Suprapubic skin (tissue), 4 donors: ENCODE measurements around the gene KCNJ6. TPM values are rescaled to one million over a fixed set of nuclear protein-coding genes. Genes with fewer than 3 reads are reported as not detected.

Experiments
- DNase-seq, 2 donors: peaks; one replicate each; pipeline ENCODE4 v3.0.0-alpha.2; 2019; ENCODE audit warnings: low spot score in 2 of 2
- H3K27ac ChIP-seq: fragments of 200-600 bp; sonication (generic); one replicate; pipeline ENCODE4 v1.5.1; 2019
- H3K27me3 ChIP-seq: fragments of 200-600 bp; sonication (generic); one replicate; pipeline ENCODE4 v1.5.1; 2019
- H3K36me3 ChIP-seq: fragments of 200-600 bp; sonication (generic); one replicate; pipeline ENCODE4 v1.5.1; 2019
- H3K4me1 ChIP-seq: fragments of 200-600 bp; sonication (generic); one replicate; pipeline ENCODE4 v1.5.1; 2019
- H3K4me3 ChIP-seq: fragments of 200-600 bp; sonication (generic); one replicate; pipeline ENCODE4 v1.5.1; 2019; ENCODE audit warnings: mild to moderate bottlenecking
- H3K9me3 ChIP-seq: fragments of 200-600 bp; sonication (generic); one replicate; pipeline ENCODE4 v1.5.1; 2019
- CTCF ChIP-seq, 2 donors: fragments of 200-600 bp in 1 of 2; fragments of 450-650 bp in 1 of 2; sonication (generic) in 1 of 2; IDR thresholded peaks; one replicate each; pipeline ENCODE4 v1.5.1; 2016 to 2019; ENCODE audit warnings: antibody characterized with exemption in 2 of 2, mild to moderate bottlenecking in 1 of 2, moderate library complexity in 1 of 2
- EP300 ChIP-seq: sonication (generic); formaldehyde crosslinking; IDR thresholded peaks from one replicate; pipeline ENCODE4 v1.6.1; 2017; ENCODE audit warnings: antibody characterized with exemption
- POLR2A ChIP-seq, 2 donors: fragments of 450-650 bp; IDR thresholded peaks; one replicate each; pipeline ENCODE4 v1.6.1; 2017; ENCODE audit warnings: antibody characterized with exemption in 2 of 2, mild to moderate bottlenecking in 2 of 2, moderate library complexity in 2 of 2
- POLR2AphosphoS5 ChIP-seq, 3 donors: sonication (generic); formaldehyde crosslinking; IDR thresholded peaks; one replicate each; pipeline ENCODE4 v1.6.1; 2017; ENCODE audit warnings: antibody characterized with exemption in 3 of 3
- WGBS: methylation state at CpG from one replicate; pipeline ENCODE4 v1.1.5; 2018; 5-methylcytosine and 5-hydroxymethylcytosine counted together
- total RNA-seq, 4 donors: library from RNA; depleted of rRNA; stranded (reverse); fragments of >200 nt; gene quantifications; one replicate each; pipeline ENCODE4 v1.1.0, GENCODE V29; 2016

KCNJ6 gene
- total RNA-seq, 4 donors from 2014 or later = not detected

- H3K4me1 ChIP-seq = no peaks in the 10 kb centered on the region
- H3K4me3 ChIP-seq = no peak overlapping the region
- H3K27me3 ChIP-seq = peaks cover 5% of the 10 kb centered on the region
- TF ChIP-seq EP300 (no peak), CTCF (IDR thresholded peaks at IDR 0.05) (no peak), POLR2AphosphoS5 (IDR thresholded peaks at IDR 0.05) (no peak)
- WGBS = 65% methylated on average over 3 of the region's 3 CpGs
- H3K27ac ChIP-seq = no peak overlapping the region
- no peaks in the 10 kb centered on the region for H3K36me3 ChIP-seq
- no peak for DNase-seq
- H3K9me3 ChIP-seq = no peaks in the 10 kb centered on the region
These were observed 167.9 kb downstream of the KCNJ6 start for GRCh38 chr21:37748351-37748750.

DNA sequence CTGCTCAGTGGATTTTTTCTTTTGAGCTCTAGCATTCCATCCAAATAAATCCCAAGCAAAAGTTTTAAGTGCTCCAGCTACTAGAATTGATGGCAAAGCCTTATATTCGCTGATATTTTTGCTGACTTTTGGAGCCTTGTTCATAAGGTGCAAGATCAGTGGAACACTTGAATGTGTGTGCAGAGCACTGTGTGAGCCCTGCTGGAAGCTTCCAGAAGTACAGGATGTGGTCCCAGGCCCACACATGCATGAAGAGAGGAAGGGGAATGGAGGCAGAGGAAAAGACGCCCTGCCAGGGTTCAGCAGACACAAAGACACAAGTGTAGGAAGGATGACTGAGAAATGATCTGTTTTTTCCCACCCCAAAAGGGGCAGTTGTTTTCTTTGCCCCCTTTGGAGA, 169.4 kb downstream of the KCNJ6 start:
- H3K36me3 ChIP-seq = no peaks in the 10 kb centered on the region
- peaks cover 8% of the 10 kb centered on the region for H3K27me3 ChIP-seq
- H3K27ac ChIP-seq = no peak overlapping the region
- H3K4me3 ChIP-seq = no peak overlapping the region
- no peak for DNase-seq
- TF ChIP-seq POLR2A (IDR thresholded peaks at IDR 0.05) (no peak), CTCF (IDR thresholded peaks at IDR 0.05) (no peak)
- WGBS = 90% methylated on average over 2 of the region's 2 CpGs
- no peaks in the 10 kb centered on the region for H3K9me3 ChIP-seq
- H3K4me1 ChIP-seq = no peaks in the 10 kb centered on the region

DNA sequence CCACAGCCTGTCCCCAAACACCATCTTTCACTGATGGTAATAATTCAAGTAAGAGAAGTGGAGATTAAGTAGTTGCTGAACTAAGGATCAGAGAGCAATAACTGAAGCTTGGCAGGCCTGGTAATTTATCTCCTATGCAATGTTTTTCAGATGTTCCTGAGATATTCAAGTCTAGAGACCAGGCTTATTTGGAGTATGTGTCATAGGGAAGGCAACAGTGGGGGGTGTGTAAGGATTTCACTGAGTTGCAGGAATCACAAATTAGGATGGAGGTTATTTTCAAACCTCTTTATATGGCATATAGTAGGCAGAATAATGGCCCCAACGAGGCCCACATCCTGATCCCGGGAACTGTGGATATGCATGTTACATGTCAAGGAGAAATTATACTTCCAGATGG, 171.7 kb downstream of the KCNJ6 start:
- Histone ChIP-seq H3K27ac (no peak overlapping the region), H3K4me1 (no peaks in the 10 kb centered on the region), H3K9me3 (no peaks in the 10 kb centered on the region), H3K27me3 (peaks cover 16% of the 10 kb centered on the region), H3K4me3 (no peak overlapping the region), H3K36me3 (no peaks in the 10 kb centered on the region)
- no peak for DNase-seq
- TF ChIP-seq CTCF (IDR thresholded peaks at IDR 0.05) (no peak), POLR2A (IDR thresholded peaks at IDR 0.05) (no peak), POLR2AphosphoS5 (IDR thresholded peaks at IDR 0.05) (no peak), EP300 (no peak)
- 71% methylated on average over 2 of the region's 2 CpGs for WGBS

GRCh38 chr21:37742532-37742931, 173.7 kb downstream of the KCNJ6 start:
- WGBS = 96% methylated on average over 1 of the region's 1 CpG
- no peak for TF ChIP-seq POLR2AphosphoS5 (IDR thresholded peaks at IDR 0.05)
- TF ChIP-seq EP300 = no peak
- no peak for TF ChIP-seq POLR2A (IDR thresholded peaks at IDR 0.05)
- no peak for TF ChIP-seq CTCF (IDR thresholded peaks at IDR 0.05)
- Histone ChIP-seq H3K4me3 (no peak overlapping the region), H3K27ac (no peak overlapping the region), H3K9me3 (no peaks in the 10 kb centered on the region), H3K27me3 (peaks cover 13% of the 10 kb centered on the region), H3K4me1 (no peaks in the 10 kb centered on the region), H3K36me3 (no peaks in the 10 kb centered on the region)
- DNase-seq = no peak

- Histone ChIP-seq H3K4me3 (no peak overlapping the region), H3K4me1 (no peaks in the 10 kb centered on the region), H3K36me3 (no peaks in the 10 kb centered on the region), H3K9me3 (no peaks in the 10 kb centered on the region), H3K27ac (no peak overlapping the region), H3K27me3 (peaks cover 13% of the 10 kb centered on the region)
- no peak for TF ChIP-seq POLR2AphosphoS5 (IDR thresholded peaks at IDR 0.05)
- TF ChIP-seq CTCF (IDR thresholded peaks at IDR 0.05) = no peak
- TF ChIP-seq POLR2A (IDR thresholded peaks at IDR 0.05) = no peak
- no peak for TF ChIP-seq EP300
- no peak for DNase-seq
These were observed 174.1 kb downstream of the KCNJ6 start for GRCh38 chr21:37742115-37742514.
